ENCODE measurements around the gene SPATA1.

SPATA1 gene

GRCh38 chr1:84597011-84597410 is 90.8 kb downstream of the SPATA1 start:
- no peak for DNase-seq

- DNase-seq, result no peak
Observed at GRCh38 chr1:84598418-84598817, 92.2 kb downstream of the SPATA1 start.

- DNase-seq, result no peak
Observed at GRCh38 chr1:84598846-84599741, 92.9 kb downstream of the SPATA1 start.

DNA sequence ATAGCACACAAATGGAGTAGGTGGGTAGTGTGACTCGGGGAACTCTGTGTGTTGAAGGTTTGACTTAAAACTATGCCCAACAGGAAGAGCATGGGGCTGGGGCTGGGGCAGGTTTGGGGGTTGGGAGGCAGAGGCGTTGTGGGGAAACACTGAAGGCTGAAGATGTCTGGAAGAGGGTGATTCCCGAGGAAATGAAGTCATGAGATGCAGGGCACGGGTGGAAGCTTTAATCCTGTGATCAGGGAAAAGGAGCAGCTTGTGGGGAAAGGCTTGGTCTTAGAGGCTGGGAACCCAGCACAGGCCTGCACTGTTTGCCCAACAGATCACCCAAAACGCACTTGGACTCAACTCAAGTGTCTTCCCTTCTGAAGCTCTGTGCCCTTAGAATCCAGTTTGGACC is 94.6 kb downstream of the SPATA1 start:
- no peak for DNase-seq

- no peak for DNase-seq
Observed at GRCh38 chr1:84603223-84603622, 97.0 kb downstream of the SPATA1 start.

DNA sequence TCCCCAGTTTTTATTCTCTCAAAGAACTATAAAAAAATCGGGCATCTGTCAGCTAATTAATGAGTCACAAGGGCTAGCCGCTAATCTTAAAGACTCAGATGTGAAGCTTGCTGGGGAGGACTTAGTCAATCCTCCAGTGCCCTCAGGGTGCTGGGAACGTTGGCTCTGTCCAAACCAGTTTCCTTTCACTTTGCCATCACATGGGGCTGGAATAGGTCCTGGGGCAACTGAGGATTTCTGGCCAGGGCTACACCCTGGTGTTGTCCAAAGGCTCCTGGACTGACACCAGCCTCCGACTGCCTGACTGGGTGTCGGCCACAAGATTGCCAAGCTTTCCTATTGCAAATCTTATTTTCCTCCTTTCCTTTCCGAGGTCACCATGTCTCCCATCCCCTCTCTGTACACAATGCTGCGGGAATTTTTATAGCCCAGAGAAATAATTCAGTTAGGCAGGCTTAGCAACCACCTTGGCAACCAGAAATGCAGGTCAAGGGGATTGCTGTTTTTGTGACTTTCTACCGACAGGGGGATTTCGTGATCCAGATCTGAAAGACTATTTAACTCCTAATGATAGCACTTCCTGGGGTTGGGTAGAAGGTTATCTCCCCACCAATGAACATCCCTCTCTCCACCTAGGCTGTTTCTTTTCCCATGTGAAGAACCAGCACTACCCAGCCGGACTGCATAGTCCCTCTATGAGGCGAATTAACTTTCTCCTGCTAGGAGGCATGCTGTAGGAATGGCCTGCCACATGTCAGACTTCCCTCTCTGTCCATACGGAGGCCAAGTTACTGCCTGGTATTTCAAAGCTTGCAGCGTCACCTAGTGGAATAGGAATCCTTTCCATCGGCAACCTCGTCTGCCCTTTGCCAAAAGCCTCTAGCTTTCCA is 98.0 kb downstream of the SPATA1 start:
- no peak for DNase-seq

GRCh38 chr1:84605157-84605556 is 99.0 kb downstream of the SPATA1 start:
- no peak for DNase-seq

- no peak for DNase-seq
Observed at GRCh38 chr1:84606977-84607376, 100.8 kb downstream of the SPATA1 start.

DNA sequence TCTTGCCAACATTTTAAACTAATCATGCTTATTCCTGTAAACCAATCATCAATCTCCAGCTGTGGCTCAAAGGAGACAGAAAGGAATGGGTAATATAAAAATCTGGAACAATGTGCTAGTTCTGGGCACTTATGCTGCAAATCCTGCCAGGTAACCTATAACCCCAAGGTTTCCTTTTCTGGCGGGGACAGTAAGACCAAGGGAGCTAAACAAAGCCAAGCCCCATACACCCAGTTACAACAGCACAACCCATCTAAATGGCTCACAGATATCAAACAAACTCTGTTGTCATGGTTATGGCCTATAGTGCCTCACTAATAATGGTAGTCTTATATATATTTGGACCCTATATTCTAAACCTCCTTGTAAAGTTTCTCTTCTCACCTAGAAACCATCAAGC is 104.9 kb downstream of the SPATA1 start:
- DNase-seq, result no peak

GRCh38 chr1:84611796-84612195 is 105.6 kb downstream of the SPATA1 start:
- no peak for DNase-seq

DNA sequence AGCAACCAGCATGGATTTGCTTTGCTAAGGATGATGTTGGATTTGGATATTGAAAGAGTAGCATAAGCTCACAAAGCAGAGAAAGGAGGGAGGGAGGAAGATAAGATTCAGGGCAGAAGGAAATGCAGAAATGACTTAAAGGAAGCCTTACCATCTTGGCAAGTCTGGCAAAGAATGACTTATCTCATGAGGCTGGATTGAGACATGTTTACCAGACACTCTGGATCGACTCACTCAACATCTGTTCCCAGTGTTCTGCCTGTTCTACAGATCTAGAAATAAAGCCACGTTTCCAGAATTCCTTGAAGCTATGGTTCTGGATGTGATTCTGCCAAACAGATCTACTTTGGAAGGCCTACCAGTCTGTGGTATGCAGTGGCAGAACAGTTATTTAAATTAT is 106.8 kb downstream of the SPATA1 start:
- DNase-seq, result no peak

- no peak for DNase-seq
Observed at GRCh38 chr1:84613887-84614286, 107.7 kb downstream of the SPATA1 start.

DNA sequence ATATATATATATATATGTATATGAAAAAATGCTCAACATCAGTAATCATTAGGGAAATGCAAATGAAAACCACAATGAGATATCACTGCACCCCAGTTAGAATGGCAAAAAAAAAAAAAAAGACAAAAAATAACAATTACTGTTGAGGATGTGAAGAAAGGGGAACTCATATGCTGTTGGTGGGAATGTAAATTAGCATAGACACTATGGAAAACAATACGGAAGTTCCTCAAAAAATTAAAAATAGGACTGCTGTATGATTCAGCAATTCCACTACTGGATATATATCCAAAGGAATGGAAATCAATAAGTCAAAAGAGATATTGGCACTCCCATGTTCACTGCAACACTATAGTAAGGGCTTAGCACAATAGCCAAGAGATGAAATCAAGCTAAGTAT is 109.6 kb downstream of the SPATA1 start:
- DNase-seq, result no peak
